ENCODE measurements around the gene FKBP5. TPM values are rescaled to one million over a fixed set of nuclear protein-coding genes. Genes with fewer than 3 reads are reported as not detected.

The FKBP5 gene
- total RNA-seq, 1 donor from 2014 or later, result 142 TPM

- DNase-seq (no peak), ATAC-seq (no peak)
- H3K27ac ChIP-seq, result peak overlapping the region; percentile 95
Measured at GRCh38 chr6:35686436-35686835, 2.3 kb downstream of the FKBP5 start.

GRCh38 chr6:35683267-35683666 lies 5.4 kb downstream of the FKBP5 start:
- no peaks in the 10 kb centered on the region for H3K27me3 ChIP-seq
- no peak overlapping the region for H3K4me3 ChIP-seq
- peaks cover 32% of the 10 kb centered on the region for H3K4me1 ChIP-seq
- intact Hi-C loops (cut with DNase I), result no loop called here
- DNase-seq, result no peak
- TF ChIP-seq CTCF (IDR thresholded peaks at IDR 0.05), result no peak
- no peaks in the 10 kb centered on the region for H3K9me3 ChIP-seq
- peaks cover 36% of the 10 kb centered on the region for H3K36me3 ChIP-seq
- no peak for ATAC-seq
- no peak overlapping the region for H3K27ac ChIP-seq

More at GRCh38 chr6:35686436-35686835, 2.3 kb downstream of the FKBP5 start:
- Histone ChIP-seq H3K27me3 (no peaks in the 10 kb centered on the region), H3K9me3 (no peaks in the 10 kb centered on the region), H3K4me1 (peaks cover 36% of the 10 kb centered on the region), H3K36me3 (peaks cover 23% of the 10 kb centered on the region), H3K4me3 (peak overlapping the region; percentile 89)
- intact Hi-C loops (cut with DNase I), result loop anchor here (5.0 kb wide), 1 partner anchor 41 kb away; no protein-coding TSS in a partner anchor
- no peak for TF ChIP-seq CTCF (IDR thresholded peaks at IDR 0.05)

- TF ChIP-seq CTCF (IDR thresholded peaks at IDR 0.05), result no peak
- Histone ChIP-seq H3K27me3 (no peaks in the 10 kb centered on the region), H3K4me3 (no peak overlapping the region), H3K4me1 (peaks cover 41% of the 10 kb centered on the region), H3K27ac (no peak overlapping the region), H3K9me3 (no peaks in the 10 kb centered on the region), H3K36me3 (peaks cover 48% of the 10 kb centered on the region)
- DNase-seq (no peak), ATAC-seq (no peak)
- intact Hi-C loops (cut with DNase I), result no loop called here
Measured at GRCh38 chr6:35681298-35681697, 7.4 kb downstream of the FKBP5 start.

- DNase-seq (no peak), ATAC-seq (no peak)
- no peaks in the 10 kb centered on the region for H3K27me3 ChIP-seq
- intact Hi-C loops (cut with DNase I), result loop anchor here (10.0 kb wide), 1 partner anchor 95 kb away; no protein-coding TSS in a partner anchor
- TF ChIP-seq CTCF (IDR thresholded peaks at IDR 0.05), result no peak
- H3K9me3 ChIP-seq, result no peaks in the 10 kb centered on the region
- no peak overlapping the region for H3K27ac ChIP-seq
- H3K4me3 ChIP-seq, result no peak overlapping the region
- H3K4me1 ChIP-seq, result peaks cover 52% of the 10 kb centered on the region
- H3K36me3 ChIP-seq, result peaks cover 44% of the 10 kb centered on the region
Measured at GRCh38 chr6:35679399-35679798, 9.3 kb downstream of the FKBP5 start.

GRCh38 chr6:35678814-35679213 lies 9.9 kb downstream of the FKBP5 start:
- H3K27ac ChIP-seq, result no peak overlapping the region
- intact Hi-C loops (cut with DNase I), result loop anchor here (10.0 kb wide), 1 partner anchor 94 kb away; no protein-coding TSS in a partner anchor
- no peak for TF ChIP-seq CTCF (IDR thresholded peaks at IDR 0.05)
- ATAC-seq (no peak), DNase-seq (no peak)
- no peak overlapping the region for H3K4me3 ChIP-seq
- H3K27me3 ChIP-seq, result no peaks in the 10 kb centered on the region
- no peaks in the 10 kb centered on the region for H3K9me3 ChIP-seq
- H3K36me3 ChIP-seq, result peaks cover 38% of the 10 kb centered on the region
- peaks cover 53% of the 10 kb centered on the region for H3K4me1 ChIP-seq

Data from upper lobe of right lung (tissue), 1 donor.